Central memory CD4-positive, alpha-beta T cell (primary cell): Measurements from ENCODE around the gene CRYBA4.
"Not testable (repeated sequence)": the region's sequence is repeated elsewhere in the genome, so short reads cannot be mapped to it uniquely, and the experiment has no call there.

Experiments used
- DNase-seq: peaks from one replicate; pipeline ENCODE4 v3.0.0; 2022

CRYBA4 gene

DNA sequence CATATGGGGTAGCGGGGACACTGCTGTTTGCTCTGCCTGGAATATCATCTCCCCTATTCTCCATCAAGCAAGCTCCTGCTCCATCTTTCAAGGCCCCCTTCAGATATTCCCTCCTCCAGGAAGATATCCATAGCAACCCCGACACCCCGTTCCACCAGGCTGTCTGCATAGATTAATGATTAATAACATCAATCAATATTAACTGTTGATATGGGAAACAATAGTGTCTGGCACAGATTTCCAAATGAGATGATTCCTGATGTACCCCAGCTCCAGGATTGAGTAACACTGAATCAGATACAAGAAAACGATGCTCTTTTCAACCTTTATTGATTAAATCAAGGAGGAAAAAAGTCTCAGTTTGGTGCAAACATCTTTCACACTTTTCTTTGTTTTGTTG is 24.3 kb upstream of the CRYBA4 start:
- no peak for DNase-seq

- DNase-seq, result no peak
Measured at GRCh38 chr22:26599505-26599904, 22.3 kb upstream of the CRYBA4 start.

GRCh38 chr22:26601726-26602125 is 20.0 kb upstream of the CRYBA4 start:
- DNase-seq, result no peak

GRCh38 chr22:26602127-26602526 is 19.6 kb upstream of the CRYBA4 start:
- DNase-seq, result no peak

DNA sequence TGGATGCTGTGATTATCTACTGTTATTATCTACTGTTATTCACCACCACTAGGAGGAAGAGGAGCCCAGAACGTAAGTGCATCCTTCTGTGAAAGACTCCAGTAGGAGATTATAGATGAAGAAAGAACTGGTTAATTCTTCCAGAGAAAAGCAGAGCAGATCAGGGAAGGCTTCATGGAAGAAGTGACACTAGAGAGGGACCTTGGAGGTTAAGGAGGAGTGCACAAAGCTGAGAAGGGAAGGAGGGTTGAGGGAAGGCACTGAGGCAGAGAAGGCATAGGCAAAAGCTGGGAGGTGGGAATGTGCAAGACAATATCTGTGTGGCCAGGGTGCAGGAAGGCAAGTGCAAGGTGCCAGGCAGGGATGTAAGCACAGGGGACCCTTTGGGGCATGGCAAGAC is 17.4 kb upstream of the CRYBA4 start:
- no peak for DNase-seq

- DNase-seq, result no peak
Measured at GRCh38 chr22:26606611-26607010, 15.2 kb upstream of the CRYBA4 start.

GRCh38 chr22:26608129-26608528 is 13.6 kb upstream of the CRYBA4 start:
- no peak for DNase-seq

- no peak for DNase-seq
Measured at GRCh38 chr22:26609287-26609686, 12.5 kb upstream of the CRYBA4 start.

GRCh38 chr22:26610072-26610958 is 11.4 kb upstream of the CRYBA4 start:
- DNase-seq, result no peak

DNA sequence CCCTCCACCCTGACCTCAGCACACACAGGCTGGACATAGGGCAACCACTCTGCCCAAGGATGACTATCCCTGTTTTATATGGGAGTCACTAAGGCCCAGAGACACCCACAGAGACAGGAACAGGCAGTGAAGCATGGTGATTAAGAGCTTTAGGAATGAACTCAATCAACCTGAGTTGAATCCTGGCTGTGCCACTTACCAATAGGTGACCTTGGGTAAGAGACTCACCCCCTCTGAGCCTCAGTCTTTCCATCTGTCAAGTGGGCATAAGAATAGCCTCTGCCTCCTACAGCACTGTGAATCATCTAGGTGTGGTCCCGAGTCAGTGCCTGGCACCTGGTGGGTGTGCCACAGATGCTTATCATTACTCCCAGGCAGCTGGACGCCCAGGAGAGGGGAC is 10.8 kb upstream of the CRYBA4 start:
- DNase-seq, result no peak

DNA sequence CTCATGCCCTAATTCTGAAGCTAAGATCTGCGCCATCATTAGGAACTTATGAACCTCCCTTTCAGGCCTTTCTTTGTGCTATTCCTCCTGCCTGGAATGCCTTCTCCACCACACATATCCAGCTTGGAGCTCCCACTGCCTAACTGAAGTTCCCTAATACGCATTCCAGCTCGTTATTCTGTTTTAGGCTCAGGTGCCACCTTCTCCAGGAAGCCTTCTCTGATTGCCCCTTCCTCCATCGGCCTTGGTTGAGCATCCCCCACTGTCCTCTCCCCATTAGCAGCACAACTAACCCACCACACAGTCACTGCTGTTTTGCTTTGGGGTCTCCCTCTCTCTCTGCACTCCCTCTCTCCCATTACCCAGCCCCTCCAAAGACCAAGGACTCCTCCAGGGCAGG is 9.1 kb upstream of the CRYBA4 start:
- DNase-seq, result no peak

GRCh38 chr22:26613753-26614152 is 8.0 kb upstream of the CRYBA4 start:
- DNase-seq, result not testable (repeated sequence)

DNA sequence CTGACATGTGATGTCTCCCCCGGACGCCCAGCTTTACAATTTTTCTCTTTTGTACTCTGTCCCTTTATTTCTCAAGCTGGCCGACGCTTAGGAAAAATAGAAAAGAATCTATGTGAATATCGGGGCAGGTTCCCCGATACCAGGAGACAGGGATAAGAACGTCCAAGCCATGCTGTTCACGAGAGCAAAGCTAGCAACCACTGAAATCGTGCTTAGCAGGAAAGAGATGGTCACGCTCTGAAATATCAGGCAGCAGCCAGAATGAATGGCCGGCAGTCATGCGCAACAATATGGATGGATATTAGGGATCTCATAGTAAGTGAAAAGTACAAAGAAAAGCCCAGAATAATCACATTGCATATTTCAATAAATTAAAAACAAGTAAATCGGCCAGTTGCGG is 7.4 kb upstream of the CRYBA4 start:
- no peak for DNase-seq

GRCh38 chr22:26615149-26615548 is 6.6 kb upstream of the CRYBA4 start:
- DNase-seq, result no peak

- no peak for DNase-seq
Measured at GRCh38 chr22:26615830-26616435, 5.8 kb upstream of the CRYBA4 start.

DNA sequence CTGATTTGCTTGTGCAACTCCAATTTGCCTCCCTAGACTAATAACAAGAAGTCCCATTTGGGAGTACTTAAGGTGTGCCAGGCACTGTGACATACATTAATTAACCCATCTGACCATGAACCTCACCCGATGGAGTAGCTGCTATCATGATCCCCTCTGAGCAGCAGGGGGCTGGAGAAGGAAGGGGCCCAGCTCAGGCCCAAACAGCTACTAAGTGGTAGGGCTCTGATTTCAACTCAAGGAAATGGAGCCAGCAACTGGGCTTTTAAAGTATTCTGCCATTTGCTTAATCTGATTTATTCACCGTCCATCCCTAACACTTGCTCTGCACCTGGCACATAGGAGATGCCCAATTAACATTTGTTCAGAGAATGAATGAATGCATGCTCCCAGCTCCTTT is 5.1 kb upstream of the CRYBA4 start:
- DNase-seq, result no peak

DNA sequence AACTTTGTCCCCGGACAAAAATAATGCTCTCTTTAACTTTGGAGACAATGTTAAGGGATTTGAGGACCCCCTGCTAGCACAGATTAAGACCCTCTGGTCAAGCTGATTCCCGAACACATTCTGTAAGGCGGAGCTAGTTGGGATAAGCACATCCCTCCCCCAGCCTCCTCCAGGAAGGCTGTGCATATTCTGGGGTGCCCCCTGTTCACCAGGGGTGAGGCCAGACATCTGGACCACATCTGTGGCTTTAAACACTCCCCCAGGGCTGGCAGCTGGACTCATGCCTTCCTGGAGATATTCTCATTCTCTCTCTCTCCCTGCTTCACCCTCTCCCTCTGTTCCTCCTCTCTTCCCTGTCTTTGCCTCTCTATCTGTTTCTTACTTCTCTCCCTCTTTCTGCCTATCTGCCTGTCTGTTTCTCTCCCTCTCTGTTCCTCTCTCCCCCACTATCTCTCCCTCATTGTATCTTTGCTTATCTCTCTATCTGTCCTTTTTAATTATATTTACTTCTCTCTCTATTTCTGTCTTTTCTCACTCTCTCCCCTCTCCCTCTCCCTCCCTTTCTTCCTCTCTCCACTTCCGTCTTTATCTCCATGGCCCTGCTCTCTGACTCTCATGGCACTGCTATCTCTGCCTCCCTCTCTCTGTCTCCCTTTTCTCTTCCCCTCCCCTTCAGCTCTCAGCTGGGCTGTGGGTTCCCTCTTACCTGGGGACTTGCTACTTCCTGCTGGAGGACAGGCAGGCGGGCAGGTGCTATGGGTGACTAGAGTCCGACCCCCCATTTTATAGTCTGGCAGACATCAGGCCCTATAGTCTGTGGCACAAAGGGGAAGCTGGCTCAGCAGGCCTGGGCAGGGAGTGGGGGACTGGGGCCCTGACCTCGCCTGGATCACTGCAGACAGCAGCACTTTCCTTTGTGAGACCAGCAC is 4.2 kb upstream of the CRYBA4 start, which contains the start of gene CRYBB1:
Gene CRYBB1, minus strand, starts transcription at position 757 of the 929 bp plus-strand sequence. CDS start 1,708 bp downstream, outside the sequence.
- no peak for DNase-seq

GRCh38 chr22:26618455-26618854 is 3.3 kb upstream of the CRYBA4 start:
- no peak for DNase-seq

DNA sequence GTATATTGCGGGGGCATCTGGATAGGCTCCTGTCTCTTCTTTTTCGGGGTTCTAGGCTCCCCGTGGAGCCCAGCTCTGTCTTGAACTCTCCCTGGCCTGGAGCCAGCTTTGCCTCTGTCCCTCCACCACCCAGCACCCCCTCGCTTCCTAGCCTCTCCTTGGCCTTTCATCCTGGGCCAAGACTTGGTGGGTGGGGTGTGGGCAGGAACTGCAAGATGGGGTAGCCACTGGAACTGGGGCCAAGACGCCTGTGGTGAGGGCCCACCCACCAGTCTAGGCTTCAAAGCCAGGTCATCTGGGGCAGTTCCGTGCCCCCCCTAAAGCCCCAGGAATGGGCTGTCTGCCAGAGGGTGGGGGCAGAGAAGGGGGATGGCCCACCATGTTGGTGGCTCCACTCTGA is 2.3 kb upstream of the CRYBA4 start:
- no peak for DNase-seq

GRCh38 chr22:26620197-26620596 is 1.6 kb upstream of the CRYBA4 start:
- no peak for DNase-seq

GRCh38 chr22:26623984-26624383 is 2.2 kb downstream of the CRYBA4 start:
- DNase-seq, result no peak

DNA sequence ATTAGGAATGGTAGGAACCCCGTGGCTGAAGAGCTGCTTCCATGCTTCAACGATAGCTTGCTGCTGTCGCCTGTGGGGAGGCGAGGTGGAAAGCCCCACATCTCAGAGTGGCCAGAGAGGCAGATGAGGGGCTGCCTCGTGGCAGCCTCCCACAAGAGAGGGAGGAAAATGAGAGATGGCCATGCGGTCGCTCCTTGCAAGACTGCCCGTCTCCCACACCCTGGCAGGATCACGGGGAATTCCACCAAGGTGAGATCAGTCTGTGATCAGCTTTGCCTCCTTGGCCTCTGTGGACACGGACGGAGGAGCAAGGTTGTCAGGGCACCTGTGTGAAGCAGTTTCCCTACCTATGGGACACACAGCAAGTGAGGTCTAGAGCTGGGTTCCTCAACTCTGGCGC is 3.0 kb downstream of the CRYBA4 start:
- no peak for DNase-seq
